Measurements from ENCODE around the gene PIP5K1A.

Gene PIP5K1A

DNA sequence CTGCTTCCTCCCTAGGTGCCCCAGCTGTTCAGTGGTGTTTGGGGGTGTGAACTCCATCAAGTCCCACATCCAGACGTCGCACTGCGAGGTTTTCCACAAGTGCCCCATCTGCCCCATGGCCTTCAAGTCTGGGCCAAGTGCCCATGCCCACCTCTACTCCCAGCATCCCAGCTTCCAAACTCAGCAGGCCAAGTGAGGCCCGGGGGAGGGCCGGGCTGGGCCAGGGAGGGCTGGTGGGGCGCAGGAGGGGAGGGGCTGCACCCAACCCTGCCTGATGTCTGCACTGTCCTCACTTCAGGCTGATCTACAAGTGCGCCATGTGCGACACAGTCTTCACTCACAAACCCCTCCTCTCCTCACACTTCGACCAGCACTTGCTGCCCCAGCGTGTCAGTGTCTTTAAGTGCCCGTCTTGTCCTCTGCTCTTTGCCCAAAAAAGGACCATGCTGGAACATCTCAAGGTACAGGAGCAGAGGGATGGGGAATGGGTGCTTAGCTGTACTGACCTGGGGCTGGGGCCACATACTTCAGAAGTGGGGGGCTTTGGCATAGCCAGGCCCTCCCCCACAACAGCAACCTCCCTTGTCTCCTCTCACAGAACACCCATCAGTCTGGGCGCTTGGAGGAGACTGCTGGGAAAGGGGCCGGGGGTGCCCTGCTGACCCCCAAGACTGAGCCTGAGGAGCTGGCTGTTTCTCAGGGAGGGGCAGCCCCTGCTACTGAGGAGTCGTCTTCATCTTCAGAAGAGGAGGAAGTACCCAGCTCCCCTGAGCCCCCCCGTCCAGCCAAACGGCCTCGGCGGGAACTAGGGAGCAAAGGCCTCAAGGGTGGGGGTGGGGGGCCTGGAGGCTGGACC, 91.0 kb downstream of the PIP5K1A start:
- TF ChIP-seq, protein P1, sequence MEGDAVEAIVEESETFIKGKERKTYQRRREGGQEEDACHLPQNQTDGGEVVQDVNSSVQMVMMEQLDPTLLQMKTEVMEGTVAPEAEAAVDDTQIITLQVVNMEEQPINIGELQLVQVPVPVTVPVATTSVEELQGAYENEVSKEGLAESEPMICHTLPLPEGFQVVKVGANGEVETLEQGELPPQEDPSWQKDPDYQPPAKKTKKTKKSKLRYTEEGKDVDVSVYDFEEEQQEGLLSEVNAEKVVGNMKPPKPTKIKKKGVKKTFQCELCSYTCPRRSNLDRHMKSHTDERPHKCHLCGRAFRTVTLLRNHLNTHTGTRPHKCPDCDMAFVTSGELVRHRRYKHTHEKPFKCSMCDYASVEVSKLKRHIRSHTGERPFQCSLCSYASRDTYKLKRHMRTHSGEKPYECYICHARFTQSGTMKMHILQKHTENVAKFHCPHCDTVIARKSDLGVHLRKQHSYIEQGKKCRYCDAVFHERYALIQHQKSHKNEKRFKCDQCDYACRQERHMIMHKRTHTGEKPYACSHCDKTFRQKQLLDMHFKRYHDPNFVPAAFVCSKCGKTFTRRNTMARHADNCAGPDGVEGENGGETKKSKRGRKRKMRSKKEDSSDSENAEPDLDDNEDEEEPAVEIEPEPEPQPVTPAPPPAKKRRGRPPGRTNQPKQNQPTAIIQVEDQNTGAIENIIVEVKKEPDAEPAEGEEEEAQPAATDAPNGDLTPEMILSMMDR (IDR thresholded peaks at IDR 0.05; ENCODE audit: borderline replicate concordance, control extremely low read depth, extremely low read depth, insufficient read depth, missing control alignments) = no peak
- in situ Hi-C loops (cut with MboI; ENCODE audit: low sequenced_read_pairs, unreplicated experiment) = no loop called here
- no peak for DNase-seq (ENCODE audit: low spot score)

DNA sequence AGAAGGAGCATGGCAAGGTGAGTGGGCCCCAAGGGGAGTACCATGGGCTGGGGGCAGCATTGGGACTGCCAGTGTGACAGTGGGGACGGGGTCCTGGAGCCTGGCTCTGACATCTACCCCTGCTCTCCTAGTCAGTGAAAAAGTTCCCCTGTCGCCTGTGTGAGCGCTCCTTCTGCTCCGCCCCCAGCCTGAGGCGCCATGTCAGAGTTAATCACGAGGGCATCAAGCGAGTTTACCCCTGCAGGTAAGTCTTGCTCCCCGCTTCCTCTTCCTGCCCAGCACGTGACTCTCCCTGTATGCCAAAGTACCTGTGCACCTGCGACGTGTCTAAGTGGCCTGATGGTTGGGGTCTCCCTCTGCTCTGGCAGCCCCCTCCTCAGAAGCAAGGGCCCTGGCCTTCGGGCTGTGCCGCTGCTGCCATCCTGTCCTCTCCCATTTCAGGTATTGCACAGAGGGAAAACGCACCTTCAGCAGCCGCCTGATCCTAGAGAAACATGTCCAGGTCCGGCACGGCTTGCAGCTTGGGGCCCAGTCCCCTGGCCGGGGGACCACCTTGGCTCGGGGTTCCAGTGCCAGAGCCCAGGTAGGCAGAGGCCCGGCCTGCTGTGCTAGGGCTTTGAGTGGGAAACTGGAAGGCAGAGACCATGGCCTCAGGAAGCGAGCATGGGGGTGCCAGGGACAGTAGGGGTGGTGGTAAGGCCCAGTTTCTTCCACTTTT, 91.8 kb downstream of the PIP5K1A start:
- no peak for DNase-seq (ENCODE audit: low spot score)
- in situ Hi-C loops (cut with MboI; ENCODE audit: low sequenced_read_pairs, unreplicated experiment) = no loop called here
- TF ChIP-seq, protein P1 (IDR thresholded peaks at IDR 0.05; ENCODE audit: borderline replicate concordance, control extremely low read depth, extremely low read depth, insufficient read depth, missing control alignments) = no peak

DNA sequence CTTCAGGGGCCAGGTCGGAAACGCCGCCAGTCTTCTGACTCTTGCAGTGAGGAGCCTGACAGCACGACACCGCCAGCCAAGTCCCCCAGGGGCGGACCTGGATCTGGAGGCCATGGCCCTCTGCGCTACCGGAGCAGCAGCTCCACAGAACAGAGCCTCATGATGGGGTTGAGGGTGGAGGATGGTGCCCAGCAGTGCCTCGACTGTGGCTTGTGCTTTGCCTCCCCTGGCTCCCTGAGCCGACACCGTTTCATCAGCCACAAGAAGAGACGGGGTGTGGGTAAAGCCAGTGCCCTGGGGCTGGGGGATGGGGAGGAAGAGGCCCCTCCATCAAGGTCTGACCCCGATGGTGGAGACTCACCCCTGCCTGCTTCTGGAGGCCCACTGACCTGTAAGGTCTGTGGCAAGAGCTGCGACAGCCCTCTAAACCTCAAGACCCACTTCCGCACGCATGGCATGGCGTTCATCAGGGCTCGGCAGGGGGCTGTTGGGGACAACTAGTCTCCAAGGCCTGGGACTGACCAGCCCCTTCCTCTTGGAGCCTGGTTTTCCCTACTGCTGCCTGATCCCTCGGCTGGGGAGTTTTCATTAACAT, 92.5 kb downstream of the PIP5K1A start:
- DNase-seq (ENCODE audit: low spot score) = no peak
- TF ChIP-seq, protein P1 (IDR thresholded peaks at IDR 0.05; ENCODE audit: borderline replicate concordance, control extremely low read depth, extremely low read depth, insufficient read depth, missing control alignments) = no peak
- in situ Hi-C loops (cut with MboI; ENCODE audit: low sequenced_read_pairs, unreplicated experiment) = no loop called here

DNA sequence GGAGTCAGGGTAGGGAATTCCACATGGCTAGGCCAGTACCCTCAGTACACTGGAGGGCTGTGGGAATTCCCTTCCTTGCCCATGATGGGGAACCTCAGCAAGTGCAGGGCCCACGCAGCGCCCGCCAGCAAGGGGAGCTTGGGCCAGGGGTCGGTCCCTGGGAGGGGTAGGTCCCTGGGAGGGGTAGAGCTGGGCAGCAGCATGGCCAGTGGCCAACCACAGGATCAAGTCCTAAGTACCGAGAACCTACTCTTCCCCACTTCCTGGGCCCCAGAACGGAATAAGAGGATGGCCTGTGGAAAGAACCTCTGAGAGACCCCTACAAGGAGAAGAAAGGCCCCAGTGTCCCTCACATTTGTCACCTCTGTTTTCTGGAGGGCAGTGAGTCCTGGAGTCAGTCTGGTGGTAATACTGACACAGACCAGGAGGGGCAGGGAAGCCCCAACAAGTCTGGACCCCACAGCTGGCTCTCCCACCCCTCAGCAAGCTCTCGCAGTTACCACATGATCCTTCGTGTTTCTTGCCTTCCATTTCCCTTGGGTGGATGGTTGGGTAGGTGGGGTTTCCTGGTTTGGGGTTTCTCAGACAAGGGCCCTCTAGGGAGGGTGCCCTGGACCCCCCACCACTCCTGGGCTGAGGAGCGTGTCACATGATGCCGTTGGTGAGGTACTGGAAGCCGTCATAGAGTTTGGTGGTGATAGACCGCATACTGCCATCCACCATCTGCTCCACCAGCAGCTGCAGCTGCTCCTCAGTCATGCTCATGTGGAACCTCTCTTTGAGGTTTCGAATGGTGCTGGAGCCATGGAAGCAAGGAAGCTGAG, 94.1 kb downstream of the PIP5K1A start:
- TF ChIP-seq, protein P1 (IDR thresholded peaks at IDR 0.05; ENCODE audit: borderline replicate concordance, control extremely low read depth, extremely low read depth, insufficient read depth, missing control alignments) = no peak
- DNase-seq (ENCODE audit: low spot score) = no peak
- in situ Hi-C loops (cut with MboI; ENCODE audit: low sequenced_read_pairs, unreplicated experiment) = no loop called here

DNA sequence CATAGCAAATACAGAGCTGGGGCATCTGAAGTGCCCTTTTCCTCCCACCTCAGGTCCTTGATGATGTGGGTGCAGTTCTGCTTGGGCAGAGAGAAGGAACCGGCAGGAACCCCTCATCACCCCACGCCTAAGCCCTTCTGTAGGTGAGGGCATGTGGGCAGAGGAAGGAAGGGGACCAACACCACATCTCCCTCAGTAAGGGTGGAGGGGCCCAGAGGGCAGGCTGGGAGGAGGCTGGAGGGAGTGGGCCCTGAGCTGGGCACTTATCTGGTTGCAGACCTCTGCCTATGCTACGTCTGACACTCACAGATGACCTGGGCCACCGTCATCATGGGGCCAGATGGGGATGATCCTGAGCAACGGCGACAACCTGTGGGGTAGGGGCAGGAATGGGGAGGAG, 94.7 kb downstream of the PIP5K1A start:
- DNase-seq (ENCODE audit: low spot score) = no peak
- in situ Hi-C loops (cut with MboI; ENCODE audit: low sequenced_read_pairs, unreplicated experiment) = no loop called here
- TF ChIP-seq, protein P1 (IDR thresholded peaks at IDR 0.05; ENCODE audit: borderline replicate concordance, control extremely low read depth, extremely low read depth, insufficient read depth, missing control alignments) = no peak

All from GM13976 (cell line).